OCI-LY7 (cell line): ENCODE results near the gene HOXB3. TPM values are rescaled to one million over a fixed set of nuclear protein-coding genes. Genes with fewer than 3 reads are reported as not detected.

Experiments used
- BruUV-seq: library from RNA; stranded (reverse); fragments of 400-500 nt; replicated peaks from 2 replicates; lab custom pipeline; 2021; lab: Mats Ljungman, UMichigan
- CTCF ChIA-PET: fragments of 300-600 bp; sonication (Branson Sonifier 250); formaldehyde crosslinking; loops from one replicate; lab custom pipeline; 2022; ENCODE audit warnings: antibody characterized with exemption; ENCODE audit not compliant: unreplicated experiment; lab: Charles Lee
- POLR2A ChIA-PET: fragments of 300-600 bp; sonication (Branson Sonifier 250); formaldehyde crosslinking; loops from one replicate; lab custom pipeline; 2022; ENCODE audit warnings: antibody characterized with exemption; lab: Charles Lee
- DNase-seq: peaks from one replicate; pipeline ENCODE4 v3.0.0-alpha.2; 2015; ENCODE audit warnings: low spot score
- H2AFZ ChIP-seq: fragments of 200-600 bp; sonication (generic), shearing (Covaris generic); 2 replicates; pipeline ENCODE4 v1.6.1; 2014; ENCODE audit warnings: mild to moderate bottlenecking, antibody characterized with exemption, low read length, moderate library complexity
- H3K27ac ChIP-seq: fragments of 200-600 bp; sonication (generic); 2 replicates; pipeline ENCODE4 v1.5.1; 2014; ENCODE audit warnings: mixed run types, low read depth, mild to moderate bottlenecking, moderate library complexity, low read length, inconsistent platforms; ENCODE audit not compliant: poor library complexity, severe bottlenecking
- H3K36me3 ChIP-seq: fragments of 200-600 bp; sonication (generic); 2 replicates; pipeline ENCODE4 v1.6.1; 2014; ENCODE audit warnings: mild to moderate bottlenecking, antibody characterized with exemption, low read length, moderate library complexity, mixed read lengths; ENCODE audit not compliant: insufficient read depth
- H3K4me1 ChIP-seq: fragments of 200-600 bp; sonication (generic); 2 replicates; pipeline ENCODE4 v1.5.1; 2014; ENCODE audit warnings: mild to moderate bottlenecking, low read length; ENCODE audit not compliant: insufficient read depth, poor library complexity, severe bottlenecking
- H3K4me2 ChIP-seq: fragments of 200-600 bp; sonication (generic); 2 replicates; pipeline ENCODE4 v1.6.1; 2014; ENCODE audit warnings: mild to moderate bottlenecking, low read length
- H3K4me3 ChIP-seq: fragments of 200-600 bp; sonication (generic); 2 replicates; pipeline ENCODE4 v1.5.1; 2014; ENCODE audit warnings: mild to moderate bottlenecking, low read depth, low read length; ENCODE audit not compliant: poor library complexity, severe bottlenecking
- H3K79me2 ChIP-seq: fragments of 200-600 bp; sonication (generic); 2 replicates; pipeline ENCODE4 v1.6.1; 2016; ENCODE audit warnings: low read depth, mild to moderate bottlenecking, low read length, moderate library complexity, mixed read lengths; ENCODE audit not compliant: insufficient read depth
- H3K9me2 ChIP-seq: fragments of 200-600 bp; sonication (generic); 2 replicates; pipeline ENCODE4 v1.6.1; 2016; ENCODE audit warnings: mild to moderate bottlenecking, low read length, mixed read lengths; ENCODE audit not compliant: insufficient read depth
- H3K9me3 ChIP-seq: fragments of 200-600 bp; sonication (generic); 2 replicates; pipeline ENCODE4 v1.6.1; 2014; ENCODE audit warnings: mild to moderate bottlenecking, mixed run types, low read length, mixed read lengths
- H4K20me1 ChIP-seq: fragments of 200-600 bp; sonication (generic); 2 replicates; pipeline ENCODE4 v1.6.1; 2014; ENCODE audit warnings: mild to moderate bottlenecking, antibody characterized with exemption, low read length, moderate library complexity, mixed read lengths; ENCODE audit not compliant: insufficient read depth
- EZH2phosphoT487 ChIP-seq: fragments of 200-600 bp; sonication (generic); IDR thresholded peaks from 2 replicates; pipeline ENCODE4 v1.6.1; 2018; ENCODE audit warnings: low read depth, borderline replicate concordance, mild to moderate bottlenecking, mixed run types, antibody characterized with exemption, low read length, moderate library complexity, mixed read lengths
- intact Hi-C: fragments of 100-400 bp; cut with micrococcal nuclease; formaldehyde crosslinking; loops from one replicate; pipeline ENCODE4 v1.10.0; 2022; ENCODE audit not compliant: unreplicated experiment
- total RNA-seq, 2 experiments: library from RNA; depleted of rRNA in 1 of 2; stranded (reverse); fragments of >200 nt in 1 of 2; shearing (Covaris generic) in 1 of 2; gene quantifications; 2 replicates each; pipeline ENCODE4 v1.2.3, GENCODE V29; 2014 to 2022
- TF ChIP-seq, protein P1 (sequence below): fragments of 200-600 bp; sonication (generic); conservative IDR thresholded peaks from 2 replicates; pipeline ENCODE4 v1.5.1; 2014; ENCODE audit warnings: mild to moderate bottlenecking, antibody characterized with exemption, low read length, moderate library complexity, mixed read lengths

HOXB3 gene
- total RNA-seq, 2 experiments from 2014 or later: 7.7 to 13.0 TPM

DNA sequence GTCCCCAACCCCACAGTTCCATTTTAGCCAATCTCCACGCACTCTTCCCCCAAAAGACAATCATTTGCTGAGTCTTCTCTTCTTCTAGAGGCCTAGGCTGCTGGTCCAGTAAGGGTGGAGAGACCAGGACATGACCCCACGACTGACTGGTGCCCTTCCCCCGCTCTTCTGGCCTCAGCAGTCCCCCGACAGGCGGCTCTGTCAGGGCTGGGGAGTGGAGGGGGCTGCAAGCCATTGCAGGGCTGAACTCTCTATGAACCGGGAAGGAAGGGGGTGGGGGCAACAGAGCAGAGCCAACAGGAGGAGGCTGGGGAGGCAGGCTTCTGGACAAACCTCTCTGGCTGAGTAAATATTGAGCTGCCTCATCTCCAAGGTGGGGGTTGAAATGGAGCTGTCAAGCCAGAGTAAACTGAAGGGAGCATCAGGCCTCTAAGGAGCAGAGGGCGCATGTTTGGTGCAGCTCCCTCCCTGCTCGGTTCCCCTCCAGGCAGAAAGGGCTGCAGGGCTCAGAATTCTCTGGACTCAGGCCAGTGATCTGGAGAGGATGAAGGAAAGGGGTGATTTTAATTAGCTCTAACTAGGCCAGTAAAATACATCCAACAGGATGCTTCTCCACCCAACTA lies 67.9 kb downstream of the HOXB3 start:
- intact Hi-C loops: no loop called here
- POLR2A ChIA-PET: no interaction called here
- CTCF ChIA-PET: no interaction called here

DNA sequence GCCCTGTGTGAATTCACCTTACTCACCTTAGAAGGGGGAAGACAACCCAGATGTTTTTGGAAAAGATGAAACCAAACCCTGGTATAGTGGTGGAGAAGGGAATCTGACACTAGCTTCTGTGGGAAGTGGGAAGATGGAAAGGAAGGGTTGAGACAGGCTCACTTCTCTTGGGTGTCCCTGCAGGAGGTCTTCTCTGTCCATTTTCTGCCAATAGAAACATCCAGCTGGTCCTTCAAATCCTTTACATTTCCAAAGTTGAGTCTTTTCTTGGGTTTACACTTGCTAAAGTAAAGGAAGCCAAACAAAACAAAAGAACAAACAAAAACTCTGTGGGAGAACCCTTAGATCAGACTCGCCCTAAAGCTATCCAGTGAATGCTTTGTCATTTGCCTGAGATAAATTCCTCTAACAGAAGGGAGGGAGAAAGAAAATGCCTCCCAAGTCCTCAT lies 69.4 kb downstream of the HOXB3 start:
- no peak overlapping the region for H3K4me2 ChIP-seq
- no peak overlapping the region for H3K4me3 ChIP-seq
- no peaks in the 10 kb centered on the region for H3K36me3 ChIP-seq
- intact Hi-C loops: no loop called here
- no peaks in the 10 kb centered on the region for H3K9me2 ChIP-seq
- no peak for DNase-seq
- no peak for TF ChIP-seq EZH2phosphoT487
- TF ChIP-seq, protein P1, sequence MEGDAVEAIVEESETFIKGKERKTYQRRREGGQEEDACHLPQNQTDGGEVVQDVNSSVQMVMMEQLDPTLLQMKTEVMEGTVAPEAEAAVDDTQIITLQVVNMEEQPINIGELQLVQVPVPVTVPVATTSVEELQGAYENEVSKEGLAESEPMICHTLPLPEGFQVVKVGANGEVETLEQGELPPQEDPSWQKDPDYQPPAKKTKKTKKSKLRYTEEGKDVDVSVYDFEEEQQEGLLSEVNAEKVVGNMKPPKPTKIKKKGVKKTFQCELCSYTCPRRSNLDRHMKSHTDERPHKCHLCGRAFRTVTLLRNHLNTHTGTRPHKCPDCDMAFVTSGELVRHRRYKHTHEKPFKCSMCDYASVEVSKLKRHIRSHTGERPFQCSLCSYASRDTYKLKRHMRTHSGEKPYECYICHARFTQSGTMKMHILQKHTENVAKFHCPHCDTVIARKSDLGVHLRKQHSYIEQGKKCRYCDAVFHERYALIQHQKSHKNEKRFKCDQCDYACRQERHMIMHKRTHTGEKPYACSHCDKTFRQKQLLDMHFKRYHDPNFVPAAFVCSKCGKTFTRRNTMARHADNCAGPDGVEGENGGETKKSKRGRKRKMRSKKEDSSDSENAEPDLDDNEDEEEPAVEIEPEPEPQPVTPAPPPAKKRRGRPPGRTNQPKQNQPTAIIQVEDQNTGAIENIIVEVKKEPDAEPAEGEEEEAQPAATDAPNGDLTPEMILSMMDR: no peak
- no peaks in the 10 kb centered on the region for H4K20me1 ChIP-seq
- BruUV-seq: no TSS peak
- H3K9me3 ChIP-seq: no peaks in the 10 kb centered on the region
- H3K27ac ChIP-seq: no peak overlapping the region
- no peaks in the 10 kb centered on the region for H3K79me2 ChIP-seq
- ChIA-PET POLR2A (interaction anchor here (0.7 kb wide), 1 partner anchor 288 kb away, joined by 3 read pairs; no protein-coding TSS in a partner anchor), CTCF (no interaction called here)
- H2AFZ ChIP-seq: no peak overlapping the region
- no peaks in the 10 kb centered on the region for H3K4me1 ChIP-seq

More for the DNA sequence above, 67.9 kb downstream of the HOXB3 start:
- Histone ChIP-seq H2AFZ (no peak overlapping the region), H3K4me3 (no peak overlapping the region), H3K27ac (no peak overlapping the region), H3K79me2 (no peaks in the 10 kb centered on the region), H3K4me1 (no peaks in the 10 kb centered on the region), H3K36me3 (no peaks in the 10 kb centered on the region), H4K20me1 (no peaks in the 10 kb centered on the region), H3K9me2 (no peaks in the 10 kb centered on the region), H3K9me3 (no peaks in the 10 kb centered on the region), H3K4me2 (no peak overlapping the region)
- DNase-seq: no peak
- TF ChIP-seq, protein P1: no peak
- no peak for TF ChIP-seq EZH2phosphoT487
- no TSS peak for BruUV-seq

DNA sequence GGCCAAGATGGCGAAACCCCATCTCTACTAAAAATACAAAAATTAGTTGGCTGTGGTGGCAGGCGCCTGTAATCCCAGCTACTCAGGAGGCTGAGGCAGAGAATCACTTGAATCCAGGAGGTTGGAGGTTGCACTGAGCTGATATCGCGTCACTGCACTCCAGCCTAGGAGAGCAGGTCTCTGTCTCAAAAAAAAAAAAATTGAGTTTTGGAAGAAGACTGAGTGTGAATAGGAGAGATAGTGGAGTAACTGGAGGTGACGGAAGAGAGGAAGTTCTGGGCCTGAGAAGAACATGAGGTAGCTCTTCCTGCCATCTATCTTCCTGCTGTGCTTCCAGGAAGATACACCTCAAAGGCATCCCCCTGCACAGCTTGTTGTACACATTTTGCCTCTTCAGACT lies 70.6 kb downstream of the HOXB3 start:
- intact Hi-C loops: no loop called here
- ChIA-PET POLR2A (no interaction called here), CTCF (no interaction called here)
- H3K4me1 ChIP-seq: peaks cover under 1% of the 10 kb centered on the region
- H3K4me2 ChIP-seq: no peak overlapping the region
- no peaks in the 10 kb centered on the region for H3K79me2 ChIP-seq
- H2AFZ ChIP-seq: no peak overlapping the region
- no peak overlapping the region for H3K4me3 ChIP-seq
- no peak for TF ChIP-seq EZH2phosphoT487
- TF ChIP-seq, protein P1: no peak
- BruUV-seq: no TSS peak
- H3K9me3 ChIP-seq: no peaks in the 10 kb centered on the region
- no peak overlapping the region for H3K27ac ChIP-seq
- no peaks in the 10 kb centered on the region for H3K9me2 ChIP-seq
- DNase-seq: no peak
- H3K36me3 ChIP-seq: no peaks in the 10 kb centered on the region
- no peaks in the 10 kb centered on the region for H4K20me1 ChIP-seq
